HFF-Myc (cell line): ENCODE results near the gene DHRSX.
"Not testable (repeated sequence)": the region's sequence is repeated elsewhere in the genome, so short reads cannot be mapped to it uniquely, and the experiment has no call there.

Experiments used
- DNase-seq: peaks from one replicate; pipeline ENCODE4 v3.0.0-alpha.2; 2011; ENCODE audit warnings: low read depth; ENCODE audit errors: extremely low read depth
- H3K4me3 ChIP-seq: replicated peaks from 2 replicates; pipeline ENCODE4 v1.5.1; 2011; ENCODE audit warnings: low read depth, mild to moderate bottlenecking, control low read depth, low read length
- CTCF ChIP-seq: IDR thresholded peaks from 2 replicates; pipeline ENCODE4 v1.5.1; 2012; ENCODE audit warnings: mild to moderate bottlenecking, low read depth, low read length, control low read depth; ENCODE audit errors: missing control alignments

Gene DHRSX

GRCh38 chrX:2469196-2469685 is 31.5 kb downstream of the DHRSX start:
- TF ChIP-seq CTCF: no peak
- no peak for DNase-seq
- no peak overlapping the region for H3K4me3 ChIP-seq

GRCh38 chrX:2468261-2469195 is 32.2 kb downstream of the DHRSX start:
- DNase-seq: no peak
- no peak for TF ChIP-seq CTCF
- H3K4me3 ChIP-seq: no peak overlapping the region

GRCh38 chrX:2466876-2467656 is 33.7 kb downstream of the DHRSX start:
- no peak overlapping the region for H3K4me3 ChIP-seq
- no peak for TF ChIP-seq CTCF
- DNase-seq: no peak

GRCh38 chrX:2464677-2465166 is 36.1 kb downstream of the DHRSX start:
- DNase-seq: no peak
- H3K4me3 ChIP-seq: no peak overlapping the region
- TF ChIP-seq CTCF: no peak

GRCh38 chrX:2463973-2464676 is 36.7 kb downstream of the DHRSX start:
- TF ChIP-seq CTCF: no peak
- no peak overlapping the region for H3K4me3 ChIP-seq
- DNase-seq: no peak

- DNase-seq, H3K4me3 ChIP-seq: not testable (repeated sequence)
Measured at GRCh38 chrX:2463481-2463880, 37.3 kb downstream of the DHRSX start.

- TF ChIP-seq CTCF: no peak
- no peak for DNase-seq
- no peak overlapping the region for H3K4me3 ChIP-seq
Measured at GRCh38 chrX:2462780-2463179, 38.0 kb downstream of the DHRSX start.
